HG03342 (cell line): ENCODE results near the gene KCNT1.

Experiments
- ATAC-seq: cut with Tn5 transposase; IDR thresholded peaks from one replicate; pipeline ENCODE4 v1.9.1; 2021; ENCODE audit warnings: mild to moderate bottlenecking, moderate library complexity; ENCODE audit not compliant: unreplicated experiment

KCNT1 gene

DNA sequence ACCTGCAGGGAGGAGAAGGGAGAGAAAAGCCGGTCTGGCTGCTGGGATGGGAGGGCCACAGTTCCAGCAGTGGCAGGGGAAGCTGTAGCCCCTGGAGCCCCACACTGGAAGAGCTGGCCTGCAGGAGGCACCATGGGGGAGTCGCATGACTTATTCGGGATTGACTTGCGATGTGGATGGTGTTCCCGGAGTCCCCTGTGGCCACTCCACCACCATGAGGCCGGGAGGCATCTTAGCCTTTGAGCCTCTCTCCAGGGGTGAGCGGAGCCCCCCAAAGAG is 92.0 kb downstream of the KCNT1 start:
- no peak for ATAC-seq

- ATAC-seq: no peak
Measured at GRCh38 chr9:135794361-135794885, 92.4 kb downstream of the KCNT1 start.

DNA sequence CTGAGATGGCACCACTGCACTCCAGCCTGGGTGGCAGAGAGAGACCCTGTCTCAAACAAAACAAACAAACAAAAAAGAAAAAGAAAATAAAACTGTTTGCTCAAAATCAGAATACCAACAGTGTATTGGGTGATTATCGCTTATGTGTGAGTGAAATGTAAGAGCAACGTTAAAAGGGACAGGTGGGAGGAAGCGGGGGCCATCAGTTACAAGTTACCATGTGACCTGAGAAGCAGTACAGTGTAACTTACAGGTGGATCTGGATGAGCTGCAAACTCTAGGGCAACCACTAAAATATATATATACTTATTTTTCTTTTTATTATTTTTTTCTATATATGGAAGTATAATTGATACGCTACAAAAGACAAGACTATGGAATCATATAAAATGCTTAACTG is 93.4 kb downstream of the KCNT1 start:
- ATAC-seq: no peak

DNA sequence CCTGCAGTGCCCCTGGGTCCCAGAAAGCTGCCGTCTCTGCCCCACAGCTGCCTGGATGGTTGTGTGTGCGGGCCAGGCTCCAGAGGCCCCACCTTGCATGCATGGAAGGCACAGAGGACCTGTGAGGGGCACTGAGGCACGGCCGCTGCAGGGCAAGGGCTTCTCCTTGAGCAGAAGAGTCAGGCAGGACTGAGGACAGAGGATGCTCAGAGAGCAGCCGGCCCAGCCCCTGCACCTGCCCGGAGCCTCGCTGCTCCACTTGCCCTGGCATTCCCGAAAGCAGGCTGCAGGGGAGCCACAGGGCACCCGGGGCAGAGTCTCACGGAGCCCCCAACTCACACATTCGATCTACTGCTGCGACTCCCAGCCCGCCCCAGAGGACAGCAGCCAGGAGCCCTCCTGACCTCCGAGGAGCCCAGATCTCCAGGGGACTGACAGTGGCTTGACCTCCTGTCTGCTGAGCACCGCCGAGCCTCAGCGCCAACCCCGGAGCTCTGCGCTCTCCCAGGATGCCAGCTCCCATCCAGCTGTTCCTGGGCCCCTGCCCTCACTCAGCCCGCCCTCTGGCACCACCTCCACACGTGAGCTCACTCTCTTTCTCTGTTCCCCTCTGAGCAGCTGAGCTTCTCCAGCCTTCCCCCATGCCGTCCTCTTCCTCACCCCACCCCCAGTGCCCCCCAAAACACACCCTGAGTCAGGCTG is 95.0 kb downstream of the KCNT1 start:
- ATAC-seq: no peak

DNA sequence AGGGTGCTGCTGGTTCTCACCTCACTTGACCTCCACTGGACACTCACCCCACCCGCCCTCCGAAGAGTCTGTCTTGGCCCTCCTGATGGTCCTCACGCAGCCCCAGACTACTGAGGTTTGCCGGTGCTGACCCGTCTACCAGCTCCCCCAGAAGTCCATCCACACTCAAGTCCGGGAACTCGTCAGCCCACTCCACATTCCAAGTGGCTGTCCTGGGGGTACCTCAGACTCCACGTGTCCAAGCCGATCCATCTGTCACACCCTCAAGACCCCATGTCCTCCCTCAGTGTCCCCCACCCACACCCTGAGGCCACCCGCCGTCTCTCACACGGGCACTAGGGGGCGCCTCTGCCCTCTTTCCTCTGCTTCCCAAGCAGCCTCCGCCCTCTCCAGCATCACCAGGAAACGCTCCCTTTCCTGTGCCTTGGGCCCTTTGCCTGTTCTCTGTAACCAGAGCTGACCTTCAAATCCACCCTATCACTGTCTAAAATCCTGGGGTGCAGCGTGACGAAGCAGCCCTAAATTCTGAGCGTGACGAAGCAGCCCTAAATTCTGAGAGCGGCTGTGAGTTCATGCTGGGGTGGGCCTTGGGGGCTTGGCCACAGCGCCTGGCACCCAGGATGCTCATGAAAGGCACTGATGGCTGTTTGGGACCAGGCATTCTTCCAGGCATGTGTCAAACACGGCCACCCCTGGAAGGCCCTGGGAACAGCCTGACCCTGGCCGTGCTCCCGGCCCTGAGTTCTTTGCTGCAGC is 95.7 kb downstream of the KCNT1 start:
- ATAC-seq: no peak

DNA sequence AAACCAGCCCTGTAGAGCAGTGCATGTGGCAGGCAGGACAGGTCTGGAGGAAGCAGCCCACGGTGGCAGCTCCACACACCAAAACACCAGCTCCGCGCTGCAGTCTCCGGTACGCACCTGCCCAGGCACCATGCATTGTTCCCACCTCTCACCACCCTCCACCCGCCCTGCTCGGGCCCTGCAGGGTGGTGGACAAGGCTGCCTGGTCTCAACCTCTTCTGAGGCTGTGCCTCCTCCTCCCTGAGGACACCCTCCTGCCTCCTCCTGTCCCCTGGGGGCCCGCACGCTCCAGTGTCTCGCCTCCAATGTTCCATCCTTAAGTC is 96.2 kb downstream of the KCNT1 start:
- no peak for ATAC-seq

GRCh38 chr9:135799261-135799660 is 97.3 kb downstream of the KCNT1 start:
- no peak for ATAC-seq

GRCh38 chr9:135801070-135801469 is 99.1 kb downstream of the KCNT1 start:
- no peak for ATAC-seq

- ATAC-seq: no peak
Measured at GRCh38 chr9:135802876-135803419, 101.0 kb downstream of the KCNT1 start.

DNA sequence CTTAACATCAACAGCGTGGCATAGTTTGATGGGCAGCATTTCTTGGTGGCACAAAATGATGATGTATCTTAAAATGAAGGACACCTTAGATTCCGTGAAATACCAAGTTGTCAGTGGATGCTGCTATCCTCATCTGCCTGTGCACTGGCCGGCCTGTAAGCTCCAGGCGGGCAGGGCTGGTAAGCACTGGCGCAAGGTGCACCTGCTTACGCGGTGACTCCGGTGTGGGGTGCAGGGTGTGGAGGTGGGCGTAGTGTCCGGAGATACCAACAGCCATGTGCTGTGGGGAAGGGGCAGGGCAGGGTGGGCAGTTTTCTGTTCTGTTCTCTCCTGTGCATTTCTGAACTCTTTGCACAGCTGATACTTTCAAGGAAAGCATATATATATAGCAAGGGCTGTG is 101.5 kb downstream of the KCNT1 start:
- no peak for ATAC-seq

- ATAC-seq: no peak
Measured at GRCh38 chr9:135804581-135805421, 102.8 kb downstream of the KCNT1 start.

- no peak for ATAC-seq
Measured at GRCh38 chr9:135805422-135806022, 103.5 kb downstream of the KCNT1 start.

DNA sequence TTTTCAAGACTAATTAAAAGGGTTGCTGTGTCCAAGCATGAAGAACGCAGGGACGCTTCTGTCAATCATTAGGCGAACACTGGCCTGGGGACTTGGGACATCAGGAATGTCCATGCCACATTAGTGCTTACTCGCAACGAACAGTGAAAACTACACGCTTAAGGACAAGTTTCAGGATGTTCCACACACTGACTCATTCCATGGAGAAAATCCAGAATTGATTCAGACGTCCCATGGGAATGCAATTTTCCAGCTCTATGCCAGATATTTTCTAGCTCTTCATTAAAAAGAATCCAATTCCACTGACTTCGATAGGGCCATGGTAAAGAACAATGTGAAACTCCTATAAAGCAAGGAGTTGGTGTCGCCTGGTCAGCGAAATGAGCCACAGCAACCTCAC is 107.2 kb downstream of the KCNT1 start:
- no peak for ATAC-seq

DNA sequence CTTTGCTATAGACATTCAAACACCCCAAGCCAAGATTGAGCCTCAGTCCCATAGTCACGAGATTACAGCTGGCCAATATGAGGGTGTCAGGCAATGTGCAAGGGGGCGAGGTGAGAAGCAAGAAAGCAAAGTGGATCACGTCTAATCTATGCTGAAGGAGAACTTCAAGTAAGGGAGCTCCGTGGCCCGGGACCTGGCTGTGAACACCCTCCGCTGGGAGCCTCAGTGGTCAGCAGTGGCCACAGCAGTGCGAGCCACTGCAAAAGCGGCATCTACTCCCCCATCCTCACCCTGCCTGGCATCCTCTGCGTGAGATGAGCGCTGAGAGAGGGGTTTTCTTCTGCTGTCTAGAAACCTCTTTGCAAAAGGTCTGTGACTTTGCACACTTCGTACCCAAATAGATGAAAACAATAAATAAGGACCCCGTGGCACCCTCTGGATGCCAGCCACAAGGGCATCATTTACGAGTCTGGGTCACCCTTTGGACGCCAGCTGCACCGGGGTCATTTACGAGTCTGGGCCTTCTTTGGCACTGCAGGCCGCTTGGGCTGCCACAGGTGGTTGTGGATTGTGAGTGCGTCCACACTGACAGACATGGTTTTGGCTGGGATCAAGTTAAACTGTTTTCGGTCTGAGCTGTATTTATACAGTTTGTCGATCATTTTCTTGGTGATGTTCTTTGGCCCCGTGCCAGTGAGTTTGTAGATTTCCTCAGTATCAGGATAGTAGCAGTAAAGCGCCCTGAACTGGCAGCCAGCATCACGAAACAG is 109.0 kb downstream of the KCNT1 start:
- ATAC-seq: no peak

GRCh38 chr9:135811801-135812200 is 109.8 kb downstream of the KCNT1 start:
- no peak for ATAC-seq

DNA sequence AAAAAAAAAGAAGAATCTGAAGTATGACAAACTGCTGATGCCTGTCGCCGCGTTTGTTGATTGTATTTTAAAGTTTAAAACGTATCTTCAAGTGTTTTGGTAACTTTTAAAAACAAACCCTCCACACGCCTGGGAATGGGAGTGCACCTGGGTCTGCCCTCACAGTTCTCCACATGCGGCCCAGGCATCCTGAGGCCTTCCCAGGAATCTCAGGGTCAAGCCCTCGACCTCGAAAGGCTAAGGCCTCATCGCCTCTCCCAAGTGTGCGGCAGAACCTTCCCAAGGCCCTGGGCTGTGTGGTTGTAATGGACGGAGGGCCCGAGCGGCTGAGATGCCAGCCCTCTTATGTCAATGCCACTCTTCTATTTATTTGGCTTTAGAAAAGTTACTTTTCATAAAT is 111.0 kb downstream of the KCNT1 start:
- ATAC-seq: no peak

DNA sequence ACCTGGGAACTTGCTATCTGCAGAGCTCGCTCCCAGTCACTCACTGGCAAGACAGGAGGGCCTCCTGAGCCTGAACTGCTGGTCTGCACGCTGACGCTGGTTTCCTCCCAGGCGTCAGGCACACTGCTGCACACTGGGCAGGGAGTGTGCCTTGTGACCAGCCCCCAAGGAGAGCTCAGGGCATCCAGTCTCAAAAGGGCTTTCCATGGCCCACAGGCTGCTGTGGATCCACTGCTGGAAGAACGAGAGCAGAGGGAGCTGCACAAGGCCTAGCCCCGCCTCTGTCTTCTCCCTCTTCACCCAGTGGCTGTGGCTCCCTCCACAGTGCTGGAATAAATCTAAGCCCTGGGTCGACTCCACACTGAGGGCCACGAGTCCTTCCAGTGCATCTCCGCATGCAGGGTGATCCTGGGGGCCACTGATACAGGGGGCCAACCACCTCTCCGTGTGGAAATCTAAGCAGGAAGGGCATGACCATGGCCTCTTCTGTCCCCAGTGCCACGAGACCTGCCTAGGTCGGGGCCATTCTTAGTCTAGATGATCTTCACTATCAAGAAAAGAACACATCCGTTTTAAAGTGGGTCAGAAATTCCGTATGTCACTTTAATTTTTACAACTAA is 111.8 kb downstream of the KCNT1 start:
- no peak for ATAC-seq

GRCh38 chr9:135814421-135815095 is 112.6 kb downstream of the KCNT1 start:
- no peak for ATAC-seq

- no peak for ATAC-seq
Measured at GRCh38 chr9:135815413-135815812, 113.4 kb downstream of the KCNT1 start.
